ENCODE results near the gene SANBR.

- no peak for TF ChIP-seq CTCF (IDR thresholded peaks at IDR 0.05)
- no peak for TF ChIP-seq POLR2A (IDR thresholded peaks at IDR 0.05)
Observed at GRCh38 chr2:61029533-61029932, 36.1 kb upstream of the SANBR start.

Data from thyroid gland (tissue), 4 donors.